Measurements from ENCODE around the gene TAAR8.
"Not testable (repeated sequence)": the region's sequence is repeated elsewhere in the genome, so short reads cannot be mapped to it uniquely, and the experiment has no call there.

TAAR8 gene

GRCh38 chr6:132548746-132549463 is 3.6 kb upstream of the TAAR8 start:
- no peak for DNase-seq

GRCh38 chr6:132551214-132551613 is 1.3 kb upstream of the TAAR8 start:
- DNase-seq: no peak

GRCh38 chr6:132560087-132560486 is 7.6 kb downstream of the TAAR8 start:
- not testable (repeated sequence) for DNase-seq

GRCh38 chr6:132566404-132566803 is 13.9 kb downstream of the TAAR8 start:
- DNase-seq: no peak

- no peak for DNase-seq
These were observed 15.1 kb downstream of the TAAR8 start for GRCh38 chr6:132567566-132567965.

- no peak for DNase-seq
These were observed 16.1 kb downstream of the TAAR8 start for GRCh38 chr6:132568611-132569010.

GRCh38 chr6:132569170-132569569 is 16.7 kb downstream of the TAAR8 start:
- DNase-seq: no peak

GRCh38 chr6:132570221-132570777 is 17.8 kb downstream of the TAAR8 start, which contains the start of gene TAAR6:
TAAR6 (plus strand) TSS chr6:132570322; CDS start chr6:132570322, 0 bp downstream.
- peak; percentile 62 for DNase-seq

- DNase-seq: no peak
These were observed 19.3 kb downstream of the TAAR8 start for GRCh38 chr6:132571774-132572173.

GRCh38 chr6:132584698-132585097 is 32.2 kb downstream of the TAAR8 start:
- DNase-seq: no peak

GRCh38 chr6:132587424-132587823 is 35.0 kb downstream of the TAAR8 start:
- DNase-seq: no peak

GRCh38 chr6:132589454-132589853 is 37.0 kb downstream of the TAAR8 start, which contains the start of gene TAAR5:
TAAR5 (minus strand) TSS chr6:132589741; CDS start chr6:132589686, 55 bp downstream.
- no peak for DNase-seq

- DNase-seq: peak; percentile 58
These were observed 37.9 kb downstream of the TAAR8 start for GRCh38 chr6:132590362-132590761.

GRCh38 chr6:132592855-132593254 is 40.4 kb downstream of the TAAR8 start:
- no peak for DNase-seq

- no peak for DNase-seq
These were observed 43.7 kb downstream of the TAAR8 start for GRCh38 chr6:132596201-132596600.

- peak; percentile 17 for DNase-seq
These were observed 46.0 kb downstream of the TAAR8 start for GRCh38 chr6:132598473-132598872.

- DNase-seq: not testable (repeated sequence)
These were observed 48.4 kb downstream of the TAAR8 start for GRCh38 chr6:132600900-132601299.
